Measurements from ENCODE around the gene EVPL. TPM values are rescaled to one million over a fixed set of nuclear protein-coding genes. Genes with fewer than 3 reads are reported as not detected.

EVPL gene
- total and polyA plus RNA-seq, 2 of the 13 experiments (the other 11 are each of a cell fraction or from before 2014, with no cell fraction given), result 2.1 to 8.2 TPM

- TF ChIP-seq USF2 (IDR thresholded peaks at IDR 0.05; ENCODE audit: low read depth, low read length), result no peak
- no peak for TF ChIP-seq USF2 (CRISPR knock-in tag; IDR thresholded peaks at IDR 0.05; ENCODE audit: borderline replicate concordance)
- peak; percentile 25; the same call in 1 of the 2 replicates for TF ChIP-seq IRF2 (CRISPR knock-in tag; IDR thresholded peaks at IDR 0.05)
- no peak for TF ChIP-seq FIP1L1 (IDR thresholded peaks at IDR 0.05; ENCODE audit: borderline replicate concordance, insufficient read depth, low read depth, low read length)
- TF ChIP-seq NFKBIZ (CRISPR knock-in tag; IDR thresholded peaks at IDR 0.05), result no peak
- TF ChIP-seq, protein P1, sequence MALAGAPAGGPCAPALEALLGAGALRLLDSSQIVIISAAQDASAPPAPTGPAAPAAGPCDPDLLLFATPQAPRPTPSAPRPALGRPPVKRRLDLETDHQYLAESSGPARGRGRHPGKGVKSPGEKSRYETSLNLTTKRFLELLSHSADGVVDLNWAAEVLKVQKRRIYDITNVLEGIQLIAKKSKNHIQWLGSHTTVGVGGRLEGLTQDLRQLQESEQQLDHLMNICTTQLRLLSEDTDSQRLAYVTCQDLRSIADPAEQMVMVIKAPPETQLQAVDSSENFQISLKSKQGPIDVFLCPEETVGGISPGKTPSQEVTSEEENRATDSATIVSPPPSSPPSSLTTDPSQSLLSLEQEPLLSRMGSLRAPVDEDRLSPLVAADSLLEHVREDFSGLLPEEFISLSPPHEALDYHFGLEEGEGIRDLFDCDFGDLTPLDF (CRISPR knock-in tag; IDR thresholded peaks at IDR 0.05), result no peak
- TF ChIP-seq TEF (CRISPR knock-in tag; IDR thresholded peaks at IDR 0.05), result no peak
- no peak for TF ChIP-seq MED13 (CRISPR knock-in tag; IDR thresholded peaks at IDR 0.05)
- TF ChIP-seq, protein P2, sequence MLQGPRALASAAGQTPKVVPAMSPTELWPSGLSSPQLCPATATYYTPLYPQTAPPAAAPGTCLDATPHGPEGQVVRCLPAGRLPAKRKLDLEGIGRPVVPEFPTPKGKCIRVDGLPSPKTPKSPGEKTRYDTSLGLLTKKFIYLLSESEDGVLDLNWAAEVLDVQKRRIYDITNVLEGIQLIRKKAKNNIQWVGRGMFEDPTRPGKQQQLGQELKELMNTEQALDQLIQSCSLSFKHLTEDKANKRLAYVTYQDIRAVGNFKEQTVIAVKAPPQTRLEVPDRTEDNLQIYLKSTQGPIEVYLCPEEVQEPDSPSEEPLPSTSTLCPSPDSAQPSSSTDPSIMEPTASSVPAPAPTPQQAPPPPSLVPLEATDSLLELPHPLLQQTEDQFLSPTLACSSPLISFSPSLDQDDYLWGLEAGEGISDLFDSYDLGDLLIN (CRISPR knock-in tag; IDR thresholded peaks at IDR 0.05; ENCODE audit: borderline replicate concordance), result no peak
- TF ChIP-seq, protein P3, sequence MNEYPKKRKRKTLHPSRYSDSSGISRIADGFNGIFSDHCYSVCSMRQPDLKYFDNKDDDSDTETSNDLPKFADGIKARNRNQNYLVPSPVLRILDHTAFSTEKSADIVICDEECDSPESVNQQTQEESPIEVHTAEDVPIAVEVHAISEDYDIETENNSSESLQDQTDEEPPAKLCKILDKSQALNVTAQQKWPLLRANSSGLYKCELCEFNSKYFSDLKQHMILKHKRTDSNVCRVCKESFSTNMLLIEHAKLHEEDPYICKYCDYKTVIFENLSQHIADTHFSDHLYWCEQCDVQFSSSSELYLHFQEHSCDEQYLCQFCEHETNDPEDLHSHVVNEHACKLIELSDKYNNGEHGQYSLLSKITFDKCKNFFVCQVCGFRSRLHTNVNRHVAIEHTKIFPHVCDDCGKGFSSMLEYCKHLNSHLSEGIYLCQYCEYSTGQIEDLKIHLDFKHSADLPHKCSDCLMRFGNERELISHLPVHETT (CRISPR knock-in tag; conservative IDR thresholded peaks at IDR 0.05), result no peak
- peak; percentile 83; the same call in 1 of the 2 replicates for TF ChIP-seq NAIF1 (CRISPR knock-in tag; IDR thresholded peaks at IDR 0.05; ENCODE audit: borderline replicate concordance)
- no peak for TF ChIP-seq SMARCC2 (IDR thresholded peaks at IDR 0.05)
- TF ChIP-seq ZNF839 (CRISPR knock-in tag; IDR thresholded peaks at IDR 0.05; ENCODE audit: borderline replicate concordance), result no peak
- TF ChIP-seq GABPA (IDR thresholded peaks at IDR 0.05; ENCODE audit: low read depth, low read length), result no peak
- TF ChIP-seq GABPA (CRISPR knock-in tag; IDR thresholded peaks at IDR 0.05; ENCODE audit: low read depth), result no peak
- TF ChIP-seq U2AF1 (optimal IDR thresholded peaks at IDR 0.05; ENCODE audit: low read depth, low read length), result no peak
- TF ChIP-seq DNMT3B (CRISPR knock-in tag; conservative IDR thresholded peaks at IDR 0.05), result peak; percentile 77; the same call in 1 of the 2 replicates
- TF ChIP-seq, protein P4, sequence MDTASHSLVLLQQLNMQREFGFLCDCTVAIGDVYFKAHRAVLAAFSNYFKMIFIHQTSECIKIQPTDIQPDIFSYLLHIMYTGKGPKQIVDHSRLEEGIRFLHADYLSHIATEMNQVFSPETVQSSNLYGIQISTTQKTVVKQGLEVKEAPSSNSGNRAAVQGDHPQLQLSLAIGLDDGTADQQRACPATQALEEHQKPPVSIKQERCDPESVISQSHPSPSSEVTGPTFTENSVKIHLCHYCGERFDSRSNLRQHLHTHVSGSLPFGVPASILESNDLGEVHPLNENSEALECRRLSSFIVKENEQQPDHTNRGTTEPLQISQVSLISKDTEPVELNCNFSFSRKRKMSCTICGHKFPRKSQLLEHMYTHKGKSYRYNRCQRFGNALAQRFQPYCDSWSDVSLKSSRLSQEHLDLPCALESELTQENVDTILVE (CRISPR knock-in tag; IDR thresholded peaks at IDR 0.05), result no peak
- no peak for TF ChIP-seq ZNF7 (CRISPR knock-in tag; IDR thresholded peaks at IDR 0.05)
- no peak for TF ChIP-seq CBX5 (CRISPR knock-in tag; IDR thresholded peaks at IDR 0.05; ENCODE audit: borderline replicate concordance)
- TF ChIP-seq ZNF317 (CRISPR knock-in tag; IDR thresholded peaks at IDR 0.05), result no peak
- TF ChIP-seq ZSCAN21 (CRISPR knock-in tag; IDR thresholded peaks at IDR 0.05; ENCODE audit: borderline replicate concordance), result no peak
- no peak for TF ChIP-seq GLI4 (CRISPR knock-in tag; IDR thresholded peaks at IDR 0.05; ENCODE audit: borderline replicate concordance)
- TF ChIP-seq ZKSCAN1 (IDR thresholded peaks at IDR 0.05; ENCODE audit: low read length), result no peak
Observed at GRCh38 chr17:75976175-75976848, 50.8 kb downstream of the EVPL start (continued).

Data from HepG2 (cell line).